NCI-H460 (cell line): Measurements from ENCODE around the gene FAM186B. TPM values are rescaled to one million over a fixed set of nuclear protein-coding genes. Genes with fewer than 3 reads are reported as not detected.
A peak's percentile ranks its signal among the peaks of the same experiment; 100 is the strongest.

ENCODE experiments used
- DNase-seq: peaks from one replicate; pipeline ENCODE4 v3.0.0-alpha.2; 2016; ENCODE audit warnings: low read depth; ENCODE audit errors: extremely low read depth
- total RNA-seq: library from RNA; depleted of rRNA; stranded (reverse); fragments of >200 nt; shearing (Covaris generic); gene quantifications from 2 replicates; pipeline ENCODE4 v1.2.3, GENCODE V29; 2014

The FAM186B gene
- total RNA-seq, 1 experiment from 2014 or later, result 0.22 TPM

- no peak for DNase-seq
Measured at GRCh38 chr12:49555631-49556390, 49.6 kb downstream of the FAM186B start.

GRCh38 chr12:49554266-49554665 is 51.2 kb downstream of the FAM186B start:
- no peak for DNase-seq

GRCh38 chr12:49553512-49554088 is 51.8 kb downstream of the FAM186B start:
- DNase-seq, result peak; percentile 27

- DNase-seq, result no peak
Measured at GRCh38 chr12:49552899-49553298, 52.5 kb downstream of the FAM186B start.

- no peak for DNase-seq
Measured at GRCh38 chr12:49552425-49552824, 53.0 kb downstream of the FAM186B start.

GRCh38 chr12:49552014-49552413 is 53.4 kb downstream of the FAM186B start:
- DNase-seq, result no peak

GRCh38 chr12:49550693-49551252 is 54.7 kb downstream of the FAM186B start:
- DNase-seq, result no peak

- no peak for DNase-seq
Measured at GRCh38 chr12:49549735-49550692, 55.4 kb downstream of the FAM186B start.

- DNase-seq, result no peak
Measured at GRCh38 chr12:49548822-49549648, 56.4 kb downstream of the FAM186B start.

GRCh38 chr12:49548481-49548821 is 57.0 kb downstream of the FAM186B start:
- DNase-seq, result no peak

- DNase-seq, result no peak
Measured at GRCh38 chr12:49547090-49547690, 58.2 kb downstream of the FAM186B start.

- no peak for DNase-seq
Measured at GRCh38 chr12:49546481-49546880, 59.0 kb downstream of the FAM186B start.

GRCh38 chr12:49545815-49546214 is 59.6 kb downstream of the FAM186B start:
- DNase-seq, result no peak

GRCh38 chr12:49543914-49544815 is 61.3 kb downstream of the FAM186B start:
- DNase-seq, result no peak

GRCh38 chr12:49543221-49543913 is 62.1 kb downstream of the FAM186B start:
- DNase-seq, result no peak

- no peak for DNase-seq
Measured at GRCh38 chr12:49542592-49543160, 62.8 kb downstream of the FAM186B start.

GRCh38 chr12:49541911-49542505 is 63.4 kb downstream of the FAM186B start:
- DNase-seq, result no peak
